Lung (tissue), 12 donors: ENCODE results near the gene PLA2G2D. TPM values are rescaled to one million over a fixed set of nuclear protein-coding genes. Genes with fewer than 3 reads are reported as not detected.
A peak's percentile ranks its signal among the peaks of the same experiment; 100 is the strongest.

ENCODE experiments used
- ATAC-seq: fragments of 200-7000 bp; cut with Tn5 transposase; one replicate; pipeline ENCODE4 v1.9.1; 2020; ENCODE audit warnings: moderate number of reproducible peaks; ENCODE audit not compliant: insufficient read depth, low FRiP score
- DNase-seq, 3 donors: peaks; one replicate each; pipeline ENCODE4 v3.0.0-alpha.2; 2013 to 2017
- H3K27ac ChIP-seq, 2 donors: one replicate each; pipeline ENCODE4 v1.5.1; 2013; ENCODE audit warnings: mild to moderate bottlenecking in 2 of 2, moderate library complexity in 2 of 2, control low read depth in 1 of 2, inconsistent platforms in 1 of 2, low read depth in 1 of 2, low read length in 1 of 2
- H3K27me3 ChIP-seq, 3 donors: one replicate each; pipeline ENCODE4 v1.5.1; 2013; ENCODE audit warnings: low read length in 2 of 3; ENCODE audit not compliant: control insufficient read depth in 3 of 3, insufficient read depth in 3 of 3
- H3K36me3 ChIP-seq, 4 donors: one replicate each; pipeline ENCODE4 v1.5.1; 2013; ENCODE audit warnings: low read length in 4 of 4, mild to moderate bottlenecking in 1 of 4, moderate library complexity in 1 of 4; ENCODE audit not compliant: control insufficient read depth in 4 of 4, insufficient read depth in 4 of 4
- H3K4me1 ChIP-seq, 5 donors: one replicate each; pipeline ENCODE4 v1.5.1; 2013; ENCODE audit warnings: low read length in 5 of 5, mild to moderate bottlenecking in 2 of 5, moderate library complexity in 1 of 5; ENCODE audit not compliant: control insufficient read depth in 5 of 5, insufficient read depth in 5 of 5
- H3K4me3 ChIP-seq: one replicate; pipeline ENCODE4 v1.5.1; 2013; ENCODE audit warnings: mild to moderate bottlenecking, control low read depth, moderate library complexity
- H3K9ac ChIP-seq, 2 donors: one replicate each; pipeline ENCODE4 v1.5.1; 2013; ENCODE audit warnings: low read length in 2 of 2, control low read depth in 1 of 2; ENCODE audit not compliant: insufficient read depth in 1 of 2
- H3K9me3 ChIP-seq, 4 donors: one replicate each; pipeline ENCODE4 v1.5.1; 2013; ENCODE audit warnings: low read length in 3 of 4, mild to moderate bottlenecking in 1 of 4, moderate library complexity in 1 of 4; ENCODE audit not compliant: control insufficient read depth in 4 of 4, insufficient read depth in 3 of 4
- CTCF ChIP-seq: IDR thresholded peaks from 2 replicates; pipeline ENCODE4 v1.5.1; 2012; ENCODE audit warnings: mild to moderate bottlenecking; ENCODE audit errors: control extremely low read depth, extremely low read depth
- WGBS, 2 donors: extraction: QIAGEN DNeasy Blood & Tissue Kit; methylation state at CpG; one replicate each; pipeline ENCODE4 v1.1.7; 2013; 5-methylcytosine and 5-hydroxymethylcytosine counted together
- polyA plus RNA-seq, 2 donors: library from polyadenylated mRNA; stranded (reverse); fragments of 200-250 nt; gene quantifications; one replicate each; pipeline ENCODE4 v1.2.1, GENCODE V29; 2013
- total RNA-seq, 2 donors: library from RNA; depleted of rRNA in 1 of 2; stranded (reverse); fragments of >200 nt in 1 of 2; gene quantifications; one replicate each; pipeline ENCODE4 v1.2.1, GENCODE V29; 2014 to 2021
- donor health status: control.
- donor health status: control.
- donor health status: Bipolar disorder and iron deficiency.
- donor health status: healthy.
- donor health status: DM: yes; HTN: yes; CAD: no.

The PLA2G2D gene
- total and polyA plus RNA-seq, 4 donors, result 0.06 to 0.57 (median 0.06) TPM; not detected in 1

- Histone ChIP-seq H3K9me3 (no peaks in the 10 kb centered on the region), H3K27me3 (peaks cover 0 to 2% (median 2%) of the 10 kb centered on the region in 3 donors), H3K36me3 (peaks cover 0 to 2% (median 0%) of the 10 kb centered on the region in 4 donors), H3K4me3 (no peak overlapping the region), H3K27ac (no peak overlapping the region), H3K9ac (no peak overlapping the region), H3K4me1 (peaks cover 0 to 8% (median 5%) of the 10 kb centered on the region in 5 donors)
- ATAC-seq (peak; percentile 51), DNase-seq (peak in 1 of 3 donors; percentile 31)
- no peak for TF ChIP-seq CTCF
- 76 to 77% methylated on average over 8 of the region's 8 CpGs for WGBS, 2 donors
Measured at GRCh38 chr1:20074725-20075171, 44.6 kb downstream of the PLA2G2D start.

GRCh38 chr1:20074055-20074724 is 45.1 kb downstream of the PLA2G2D start:
- 73 to 81% methylated on average over 11 of the region's 11 CpGs for WGBS, 2 donors
- Histone ChIP-seq H3K27me3 (peaks cover 0 to 2% (median under 1%) of the 10 kb centered on the region in 3 donors), H3K4me3 (no peak overlapping the region), H3K27ac (no peak overlapping the region), H3K9ac (no peak overlapping the region), H3K4me1 (peaks cover 0 to 11% (median 5%) of the 10 kb centered on the region in 5 donors), H3K36me3 (peaks cover 0 to 2% (median 0%) of the 10 kb centered on the region in 4 donors), H3K9me3 (no peaks in the 10 kb centered on the region)
- DNase-seq (no peak), ATAC-seq (no peak)
- TF ChIP-seq CTCF, result no peak

GRCh38 chr1:20073256-20073655 is 46.1 kb downstream of the PLA2G2D start:
- Histone ChIP-seq H3K4me1 (peaks cover 0 to 14% (median 5%) of the 10 kb centered on the region in 5 donors), H3K27me3 (peaks cover 0 to under 1% (median 0%) of the 10 kb centered on the region in 3 donors), H3K36me3 (peaks cover 0 to 2% (median 0%) of the 10 kb centered on the region in 4 donors), H3K9ac (no peak overlapping the region), H3K27ac (no peak overlapping the region), H3K4me3 (no peak overlapping the region), H3K9me3 (no peaks in the 10 kb centered on the region)
- 93 to 96% methylated on average over 2 of the region's 2 CpGs for WGBS, 2 donors
- no peak for TF ChIP-seq CTCF
- ATAC-seq, result no peak
- DNase-seq, result no peak
